Breast epithelium (tissue), 4 donors: ENCODE results near the gene ZDHHC16. TPM values are rescaled to one million over a fixed set of nuclear protein-coding genes. Genes with fewer than 3 reads are reported as not detected.
"Not testable (repeated sequence)": the region's sequence is repeated elsewhere in the genome, so short reads cannot be mapped to it uniquely, and the experiment has no call there.

Source experiments
- DNase-seq, 2 donors: peaks; one replicate each; pipeline ENCODE4 v3.0.0-alpha.2; 2019; ENCODE audit warnings: low spot score in 2 of 2
- H3K27ac ChIP-seq, 2 donors: fragments of 200-600 bp; sonication (generic) in 1 of 2; one replicate each; pipeline ENCODE4 v1.5.1; 2016 to 2019; ENCODE audit warnings: mild to moderate bottlenecking in 1 of 2
- H3K27me3 ChIP-seq, 2 donors: fragments of 200-600 bp; sonication (generic) in 1 of 2; one replicate each; pipeline versions ENCODE4 v1.5.1 to v1.6.0; 2017 to 2019; ENCODE audit warnings: control low read depth in 1 of 2, mild to moderate bottlenecking in 1 of 2
- H3K36me3 ChIP-seq: fragments of 200-600 bp; one replicate; pipeline ENCODE4 v1.5.1; 2019
- H3K4me1 ChIP-seq, 2 donors: fragments of 200-600 bp; sonication (generic); one replicate each; pipeline ENCODE4 v1.5.1; 2016 to 2019; ENCODE audit warnings: control low read depth in 1 of 2
- H3K4me3 ChIP-seq, 3 donors: fragments of 200-600 bp; sonication (generic); 1 replicate in 2 of 3; 2 replicates in 1 of 3; pipeline ENCODE4 v1.5.1; 2016 to 2019; ENCODE audit warnings: mild to moderate bottlenecking in 3 of 3, moderate library complexity in 2 of 3
- H3K9me3 ChIP-seq, 2 donors: fragments of 200-600 bp; sonication (generic) in 1 of 2; one replicate each; pipeline ENCODE4 v1.5.1; 2016 to 2019; ENCODE audit warnings: control low read depth in 1 of 2
- POLR2A ChIP-seq: fragments of 450-650 bp; IDR thresholded peaks from one replicate; pipeline ENCODE4 v1.6.1; 2016; ENCODE audit warnings: antibody characterized with exemption, mild to moderate bottlenecking, moderate library complexity
- POLR2AphosphoS5 ChIP-seq, 3 donors: sonication (generic); formaldehyde crosslinking; IDR thresholded peaks; one replicate each; pipeline ENCODE4 v1.6.1; 2017; ENCODE audit warnings: antibody characterized with exemption in 3 of 3
- intact Hi-C: fragments of 100-400 bp; cut with DNase I; formaldehyde crosslinking; loops from one replicate; pipeline ENCODE4 v1.15.1; 2023; ENCODE audit warnings: low total_unique reads
- total RNA-seq, 3 donors: library from RNA; depleted of rRNA; stranded (reverse); fragments of >200 nt; gene quantifications; one replicate each; pipeline ENCODE4 v1.1.0, GENCODE V29; 2016
- TF ChIP-seq, protein P1 (sequence below), 3 donors: fragments of 450-650 bp; IDR thresholded peaks; one replicate each; pipeline ENCODE4 v1.5.1; 2016 to 2017; ENCODE audit warnings: antibody characterized with exemption in 3 of 3, mild to moderate bottlenecking in 3 of 3, moderate library complexity in 3 of 3

Gene ZDHHC16
- total RNA-seq, 3 donors from 2014 or later = 21.6 to 53.1 (median 44.6) TPM

DNA sequence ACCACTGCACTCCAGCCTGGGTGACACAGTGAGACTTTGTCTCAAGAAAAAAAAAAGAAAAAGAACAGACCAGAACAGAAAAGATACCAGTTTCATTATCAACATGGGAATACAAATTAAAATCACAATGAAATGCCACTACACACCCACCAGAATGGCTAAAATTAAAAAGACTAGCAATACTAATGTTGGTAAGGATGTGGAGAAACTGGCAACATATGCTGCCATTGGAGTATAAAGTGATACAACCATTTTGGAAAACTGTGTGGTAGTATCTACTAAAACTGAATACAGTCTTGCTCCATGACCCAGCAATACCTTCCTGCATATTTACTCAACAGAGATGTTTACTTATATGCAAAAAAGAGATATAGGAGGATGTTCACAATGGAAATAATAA is 41.9 kb upstream of the ZDHHC16 start:
- Histone ChIP-seq H3K27me3 (no peaks in the 10 kb centered on the region), H3K36me3 (no peaks in the 10 kb centered on the region), H3K27ac (no peak overlapping the region), H3K4me3 (no peak overlapping the region), H3K4me1 (peaks cover 6 to 12% of the 10 kb centered on the region in 2 donors), H3K9me3 (no peaks in the 10 kb centered on the region)
- no peak for DNase-seq
- intact Hi-C loops = no loop called here
- TF ChIP-seq, protein P1, sequence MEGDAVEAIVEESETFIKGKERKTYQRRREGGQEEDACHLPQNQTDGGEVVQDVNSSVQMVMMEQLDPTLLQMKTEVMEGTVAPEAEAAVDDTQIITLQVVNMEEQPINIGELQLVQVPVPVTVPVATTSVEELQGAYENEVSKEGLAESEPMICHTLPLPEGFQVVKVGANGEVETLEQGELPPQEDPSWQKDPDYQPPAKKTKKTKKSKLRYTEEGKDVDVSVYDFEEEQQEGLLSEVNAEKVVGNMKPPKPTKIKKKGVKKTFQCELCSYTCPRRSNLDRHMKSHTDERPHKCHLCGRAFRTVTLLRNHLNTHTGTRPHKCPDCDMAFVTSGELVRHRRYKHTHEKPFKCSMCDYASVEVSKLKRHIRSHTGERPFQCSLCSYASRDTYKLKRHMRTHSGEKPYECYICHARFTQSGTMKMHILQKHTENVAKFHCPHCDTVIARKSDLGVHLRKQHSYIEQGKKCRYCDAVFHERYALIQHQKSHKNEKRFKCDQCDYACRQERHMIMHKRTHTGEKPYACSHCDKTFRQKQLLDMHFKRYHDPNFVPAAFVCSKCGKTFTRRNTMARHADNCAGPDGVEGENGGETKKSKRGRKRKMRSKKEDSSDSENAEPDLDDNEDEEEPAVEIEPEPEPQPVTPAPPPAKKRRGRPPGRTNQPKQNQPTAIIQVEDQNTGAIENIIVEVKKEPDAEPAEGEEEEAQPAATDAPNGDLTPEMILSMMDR (IDR thresholded peaks at IDR 0.05) = no peak
- no peak for TF ChIP-seq POLR2AphosphoS5 (IDR thresholded peaks at IDR 0.05)
- no peak for TF ChIP-seq POLR2A

- no peak for DNase-seq
- no peaks in the 10 kb centered on the region for H3K27me3 ChIP-seq
- intact Hi-C loops = no loop called here
- H3K4me3 ChIP-seq = no peak overlapping the region
- H3K27ac ChIP-seq = no peak overlapping the region
- TF ChIP-seq POLR2AphosphoS5 (IDR thresholded peaks at IDR 0.05) (no peak), POLR2A (no peak)
- TF ChIP-seq, protein P1 (IDR thresholded peaks at IDR 0.05) = no peak
- H3K4me1 ChIP-seq = peaks cover 0 to 7% of the 10 kb centered on the region in 2 donors
- H3K9me3 ChIP-seq = no peaks in the 10 kb centered on the region
- H3K36me3 ChIP-seq = no peaks in the 10 kb centered on the region
Measured at GRCh38 chr10:97406064-97406463, 39.9 kb upstream of the ZDHHC16 start.

DNA sequence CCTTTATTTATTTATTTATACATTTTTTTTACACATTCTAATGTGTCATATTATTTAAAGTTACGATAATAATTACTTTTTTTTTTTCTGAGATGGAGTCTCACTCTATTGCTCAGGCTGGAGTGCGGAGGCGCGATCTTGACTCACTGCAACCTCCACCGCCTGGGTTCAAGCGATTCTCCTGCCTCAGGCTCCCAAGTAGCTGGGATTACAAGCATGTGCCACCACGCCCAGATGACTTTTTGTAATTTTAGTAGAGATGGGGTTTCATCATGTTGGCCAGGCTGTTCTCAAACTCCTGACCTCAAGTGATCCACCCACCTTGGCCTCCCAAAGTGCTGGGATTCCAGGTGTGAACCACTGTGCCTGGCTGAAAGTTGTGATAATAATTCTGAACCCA is 39.5 kb upstream of the ZDHHC16 start:
- H3K27ac ChIP-seq, H3K27me3 ChIP-seq, intact Hi-C loops, H3K9me3 ChIP-seq, DNase-seq, H3K4me1 ChIP-seq, H3K36me3 ChIP-seq, H3K4me3 ChIP-seq: not testable (repeated sequence)

- Histone ChIP-seq H3K27me3 (no peaks in the 10 kb centered on the region), H3K4me1 (peaks cover 0 to 7% of the 10 kb centered on the region in 2 donors), H3K4me3 (no peak overlapping the region), H3K27ac (no peak overlapping the region), H3K9me3 (no peaks in the 10 kb centered on the region), H3K36me3 (no peaks in the 10 kb centered on the region)
- TF ChIP-seq POLR2AphosphoS5 (IDR thresholded peaks at IDR 0.05) = no peak
- TF ChIP-seq, protein P1 (IDR thresholded peaks at IDR 0.05) = peak; percentile 63 to 84 (median 78)
- no peak for TF ChIP-seq POLR2A
- intact Hi-C loops = no loop called here
- peak in 1 of 2 donors; percentile 38 for DNase-seq
Measured at GRCh38 chr10:97407211-97407951, 38.6 kb upstream of the ZDHHC16 start.

DNA sequence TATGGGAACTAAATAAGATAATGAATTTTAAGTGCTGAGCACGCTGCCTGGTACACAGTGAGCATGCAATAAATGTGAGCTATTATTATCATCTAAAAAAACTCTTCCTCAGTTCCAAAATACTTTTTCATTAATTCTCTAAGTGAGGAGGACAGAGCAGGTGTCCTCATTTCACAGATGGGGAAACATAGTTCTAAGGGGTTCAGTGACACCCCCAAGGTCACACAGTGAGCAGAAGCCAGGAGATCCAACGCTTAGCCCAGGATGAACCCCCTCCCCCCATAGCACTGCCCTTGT is 38.1 kb upstream of the ZDHHC16 start:
- TF ChIP-seq POLR2A = no peak
- H3K4me3 ChIP-seq = no peak overlapping the region
- no peaks in the 10 kb centered on the region for H3K27me3 ChIP-seq
- no peak for DNase-seq
- peaks cover 0 to 7% of the 10 kb centered on the region in 2 donors for H3K4me1 ChIP-seq
- H3K27ac ChIP-seq = peak overlapping the region in 1 of 2 donors; percentile 40
- no peaks in the 10 kb centered on the region for H3K36me3 ChIP-seq
- intact Hi-C loops = no loop called here
- no peaks in the 10 kb centered on the region for H3K9me3 ChIP-seq

- H3K9me3 ChIP-seq = no peaks in the 10 kb centered on the region
- H3K36me3 ChIP-seq = no peaks in the 10 kb centered on the region
- TF ChIP-seq, protein P1 (IDR thresholded peaks at IDR 0.05) = no peak
- TF ChIP-seq POLR2A (no peak), POLR2AphosphoS5 (IDR thresholded peaks at IDR 0.05) (no peak)
- H3K4me3 ChIP-seq = no peak overlapping the region
- no peak for DNase-seq
- intact Hi-C loops = no loop called here
- peaks cover 0 to 7% of the 10 kb centered on the region in 2 donors for H3K4me1 ChIP-seq
- no peaks in the 10 kb centered on the region for H3K27me3 ChIP-seq
- H3K27ac ChIP-seq = peak overlapping the region; percentile 12 to 40
Measured at GRCh38 chr10:97408496-97408992, 37.4 kb upstream of the ZDHHC16 start.
